Cerebellar cortex (tissue), 1 donor: ENCODE measurements around the gene SPRYD4.
"Not testable (repeated sequence)": the region's sequence is repeated elsewhere in the genome, so short reads cannot be mapped to it uniquely, and the experiment has no call there.

Source experiments
- DNase-seq: peaks from one replicate; pipeline ENCODE4 v3.0.0-alpha.2; 2015; ENCODE audit warnings: low spot score

SPRYD4 gene

DNA sequence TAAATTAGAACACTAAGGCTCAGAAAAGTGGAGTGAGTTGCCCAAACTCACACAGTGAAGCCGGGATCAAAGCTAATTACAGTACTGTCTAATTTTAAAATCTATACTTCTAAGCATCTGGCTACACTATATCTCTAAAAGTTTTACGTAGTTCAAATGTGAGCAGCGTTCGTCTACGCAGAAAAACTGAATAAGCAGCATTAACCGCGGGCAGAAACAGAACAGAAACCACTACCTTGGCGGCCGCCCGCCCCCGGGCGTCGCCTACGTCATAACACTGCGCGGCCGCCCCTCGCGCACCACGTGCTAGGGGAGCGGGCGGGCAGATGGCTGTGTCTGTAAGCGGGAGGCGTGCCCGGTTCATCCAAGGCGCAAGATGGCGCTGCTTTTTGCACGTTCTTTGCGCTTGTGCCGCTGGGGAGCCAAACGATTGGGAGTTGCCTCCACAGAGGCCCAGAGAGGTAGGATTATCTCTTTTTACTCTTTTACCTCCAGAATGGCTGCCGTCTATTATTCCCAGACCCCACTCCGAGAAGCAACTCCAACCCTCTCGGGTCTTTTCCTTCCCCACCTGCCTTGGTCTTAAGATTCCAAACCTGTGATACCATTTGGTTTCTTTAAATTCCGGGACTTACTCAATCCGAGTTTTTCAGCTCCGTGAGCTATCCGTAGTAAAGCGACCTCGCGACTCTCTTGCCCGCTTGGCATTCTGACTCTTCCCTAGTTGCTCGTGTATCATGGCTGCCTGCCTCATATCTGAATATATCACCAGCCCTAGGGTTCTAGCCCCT lies at the start of gene SPRYD4:
Gene SPRYD4, plus strand, starts transcription at position 363 of the 791 bp plus-strand sequence. Its CDS starts 14 bp downstream, at position 377.
- DNase-seq = peak; percentile 94

DNA sequence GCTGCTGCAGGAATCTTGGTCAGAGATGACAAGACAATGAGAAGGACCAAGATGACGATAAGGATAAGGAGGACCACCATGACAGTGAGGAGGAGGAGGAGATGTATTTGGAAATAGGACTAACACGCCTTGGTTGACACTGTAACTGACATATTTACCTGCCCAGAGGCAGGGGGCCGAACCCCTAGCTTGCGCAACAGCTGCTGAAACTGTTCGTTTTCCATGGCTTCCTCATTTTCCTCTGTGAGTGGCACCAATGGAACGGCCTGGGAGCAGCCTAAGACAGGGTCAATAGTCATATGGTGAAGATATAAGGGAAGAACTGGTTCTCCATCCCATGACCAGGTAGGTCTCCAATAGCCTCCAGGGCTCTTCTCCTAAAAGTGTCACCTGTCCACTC lies 48.0 kb upstream of the SPRYD4 start:
- DNase-seq = no peak

DNA sequence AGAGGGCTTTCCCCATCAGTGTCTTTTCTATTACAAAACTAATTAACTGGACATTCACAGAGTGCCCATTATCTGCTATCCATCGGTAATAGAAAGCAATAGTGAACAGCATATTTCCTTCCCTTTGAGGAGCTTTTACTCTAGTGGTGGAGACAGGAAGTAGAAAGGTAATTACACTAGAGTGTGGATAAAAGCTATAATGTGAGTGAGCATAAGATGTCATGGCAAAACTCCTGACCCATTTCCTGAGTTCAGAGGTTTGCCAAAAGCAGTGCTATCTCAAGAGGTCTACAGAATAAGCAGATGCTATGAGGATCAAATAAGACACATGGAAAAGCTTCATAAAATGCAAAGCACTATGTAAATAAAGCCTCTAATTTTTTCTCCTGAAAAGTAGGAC lies 43.2 kb upstream of the SPRYD4 start:
- no peak for DNase-seq

DNA sequence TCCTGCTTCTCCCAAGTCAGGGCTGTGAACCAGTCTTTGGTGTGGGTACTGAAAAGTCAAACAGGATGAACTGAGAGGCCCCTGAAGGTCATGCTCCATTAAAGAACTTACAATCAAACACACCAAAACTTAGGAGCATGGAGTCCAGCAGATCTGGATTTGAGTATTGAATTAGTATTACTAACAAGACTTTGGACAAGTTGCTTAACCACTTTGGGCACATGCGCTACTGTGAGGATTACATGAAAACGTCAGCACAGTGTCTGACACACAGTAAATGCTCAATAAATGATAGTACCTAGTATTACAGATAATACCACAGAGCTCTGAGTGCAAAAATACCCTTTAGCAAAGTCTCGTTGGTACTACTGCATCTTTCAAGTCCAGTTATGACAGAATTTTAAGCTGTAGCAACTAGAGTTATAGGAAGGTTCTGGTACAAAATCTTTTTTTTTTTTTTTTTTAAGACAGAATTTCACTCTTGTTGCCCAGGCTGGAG lies 42.4 kb upstream of the SPRYD4 start:
- DNase-seq = no peak

DNA sequence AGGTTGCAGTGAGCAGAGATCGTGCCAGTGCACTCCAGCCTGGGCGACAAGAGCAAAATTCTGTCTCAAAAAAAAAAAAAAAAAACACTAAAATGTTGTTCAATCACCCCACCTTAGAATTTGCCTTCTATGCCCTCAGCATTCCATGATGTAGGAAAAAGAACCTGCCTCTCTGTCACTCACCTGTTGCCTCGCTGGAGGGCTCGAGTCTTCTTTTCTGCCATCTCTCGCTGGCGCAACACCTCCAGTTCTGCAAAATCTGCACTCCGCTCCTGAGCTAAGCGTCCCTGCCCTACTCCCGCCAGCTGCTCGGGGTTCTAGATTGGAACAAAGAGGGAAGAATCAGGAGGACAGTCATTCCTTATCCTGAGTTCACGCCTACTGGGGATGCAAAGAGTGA lies 37.1 kb upstream of the SPRYD4 start:
- no peak for DNase-seq

DNA sequence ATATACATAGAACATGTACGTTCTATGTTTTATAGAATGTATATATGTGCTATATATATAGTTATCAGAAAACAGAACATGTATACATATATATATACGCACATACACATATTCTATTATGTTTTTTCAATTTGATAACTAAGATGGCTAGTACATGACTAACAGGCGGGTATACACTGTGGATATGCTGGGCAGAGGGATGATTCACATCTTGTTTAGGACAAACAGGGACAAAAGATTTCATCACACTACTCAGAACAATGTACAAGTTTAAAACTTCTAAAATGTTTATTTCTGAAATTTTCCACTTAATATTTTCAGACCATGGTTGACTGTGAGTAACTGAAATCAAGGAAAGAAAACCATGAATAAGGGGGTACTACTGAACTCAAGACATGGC lies 36.5 kb upstream of the SPRYD4 start:
- no peak for DNase-seq

DNA sequence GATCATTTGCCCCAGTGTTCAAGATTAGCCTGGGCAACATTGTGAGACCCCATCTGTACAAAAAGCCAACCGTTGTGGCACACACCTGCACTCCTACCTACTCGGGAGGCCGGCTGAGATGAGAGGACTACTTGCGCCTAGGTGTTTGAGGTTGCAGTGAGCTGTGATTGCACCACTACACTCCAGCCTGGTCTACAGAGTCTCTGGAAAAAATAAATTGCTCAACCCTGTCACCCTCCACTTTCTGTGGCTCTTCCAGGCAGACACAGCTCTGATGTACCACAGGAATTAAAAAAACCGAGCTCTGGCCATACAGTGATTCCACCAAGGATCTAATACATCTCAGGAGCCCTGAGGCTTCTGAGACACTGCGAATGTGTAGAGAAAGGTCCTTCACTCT lies 33.5 kb upstream of the SPRYD4 start:
- no peak for DNase-seq

DNA sequence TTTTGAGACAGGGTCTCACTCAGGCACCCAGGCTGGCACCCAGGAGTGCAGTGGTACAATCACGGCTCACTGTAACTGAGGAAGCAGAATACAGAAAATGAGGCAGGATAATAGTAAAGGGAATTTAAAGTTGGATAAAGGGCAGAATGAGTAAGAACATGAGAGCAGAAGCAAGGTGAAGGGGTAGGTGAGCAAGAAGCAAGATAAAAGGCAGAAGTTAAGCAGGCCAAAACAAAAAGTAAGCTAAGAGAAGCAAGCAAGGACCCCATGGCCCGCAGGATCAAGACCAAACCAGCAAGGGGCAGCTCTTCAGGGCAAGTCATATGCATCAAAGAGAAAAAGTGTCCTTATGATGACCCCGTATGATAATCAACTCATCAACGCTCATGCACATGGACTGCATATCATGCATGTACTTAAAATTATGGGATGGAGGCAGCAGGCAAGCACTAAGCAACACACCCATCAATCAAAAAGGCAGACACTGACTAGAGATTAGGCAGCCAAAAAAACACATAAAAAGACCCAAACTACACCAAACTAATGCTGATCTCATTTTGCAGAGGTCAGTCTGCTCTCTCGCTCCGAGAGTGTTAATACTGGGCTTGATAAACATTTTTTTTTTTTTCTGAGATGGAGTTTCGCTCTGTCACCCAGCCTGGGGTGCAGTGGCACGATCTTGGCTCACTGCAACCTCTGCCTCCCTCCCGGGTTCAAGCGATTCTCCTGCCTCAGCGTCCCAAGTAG lies 30.8 kb upstream of the SPRYD4 start:
- no peak for DNase-seq

DNA sequence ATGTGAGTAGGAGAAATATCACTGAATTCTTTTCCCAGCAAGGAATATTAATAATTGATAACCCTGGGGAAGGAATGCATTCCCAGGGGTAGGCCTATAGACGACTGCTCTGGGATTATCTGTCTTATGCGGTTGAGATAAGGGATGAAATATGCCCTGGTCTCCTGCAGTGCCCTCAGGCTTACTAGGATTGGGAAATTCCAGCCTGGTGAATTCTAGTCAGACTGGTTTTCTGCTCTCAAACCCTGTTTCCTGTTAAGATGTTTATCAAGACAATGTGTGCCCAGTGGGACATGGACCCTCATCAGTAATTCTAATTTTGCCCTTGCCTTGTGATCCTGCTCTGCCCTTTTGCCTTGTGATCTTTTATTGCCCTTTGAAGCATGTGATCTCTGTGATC lies 25.2 kb upstream of the SPRYD4 start:
- not testable (repeated sequence) for DNase-seq

DNA sequence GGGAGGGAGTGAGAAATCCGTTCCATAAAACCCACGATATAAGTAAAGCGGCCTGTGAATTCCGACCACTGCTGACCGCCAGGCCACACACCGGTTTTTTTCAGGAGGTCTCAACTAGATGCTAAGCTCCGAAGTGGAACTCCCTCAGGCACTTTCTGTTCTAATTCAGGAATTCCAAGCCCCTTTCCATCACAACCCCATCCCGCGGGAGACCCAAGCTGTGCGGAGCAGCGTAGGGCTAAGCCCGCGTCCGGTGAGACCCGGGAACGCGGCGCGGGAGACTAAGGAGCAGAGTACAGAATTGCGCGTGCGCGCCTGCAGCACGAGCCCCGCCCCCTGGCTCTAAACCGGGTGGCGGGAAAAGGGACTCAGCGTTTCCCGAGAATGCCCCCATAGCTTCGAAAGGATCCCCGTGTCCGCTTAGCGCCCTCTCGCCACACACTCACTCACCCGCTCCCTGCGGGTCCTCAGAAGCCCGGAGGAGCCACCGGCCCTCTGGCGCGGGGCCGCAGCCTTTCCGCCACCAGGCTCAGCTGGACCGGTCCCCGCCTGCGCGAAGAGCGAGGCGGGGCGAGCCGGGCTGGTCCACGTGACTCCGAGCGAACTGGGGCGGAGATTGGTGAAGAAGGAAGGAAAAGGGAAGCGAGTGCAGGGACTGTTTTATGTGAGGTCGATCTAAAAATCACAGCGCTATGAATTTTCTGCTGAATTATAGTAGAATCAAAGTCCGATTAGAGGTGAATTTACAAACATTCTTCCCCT lies 19.3 kb upstream of the SPRYD4 start, which contains the start of gene TIMELESS:
Gene TIMELESS, minus strand, starts transcription at position 567 of the 762 bp plus-strand sequence. CDS start 15,256 bp downstream, outside the sequence.
- DNase-seq = peak; percentile 91

DNA sequence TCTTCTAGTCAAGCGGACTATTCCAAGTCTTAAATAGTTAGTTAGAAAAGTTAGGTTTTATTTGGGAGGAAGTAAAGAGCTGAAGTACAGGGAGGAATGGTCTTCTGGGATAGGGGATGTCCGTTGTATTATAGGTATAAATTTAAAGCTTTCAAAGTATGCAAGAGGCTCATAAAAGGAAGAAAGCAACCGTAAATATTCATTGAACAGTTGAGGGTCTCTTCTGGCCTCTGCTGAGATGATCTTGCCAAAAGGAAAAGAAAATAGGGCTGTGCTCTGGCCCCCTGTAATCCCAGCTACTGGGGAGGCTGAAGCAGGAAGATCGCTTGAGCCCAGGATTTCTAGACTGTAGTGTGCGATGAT lies 18.8 kb upstream of the SPRYD4 start:
- no peak for DNase-seq

DNA sequence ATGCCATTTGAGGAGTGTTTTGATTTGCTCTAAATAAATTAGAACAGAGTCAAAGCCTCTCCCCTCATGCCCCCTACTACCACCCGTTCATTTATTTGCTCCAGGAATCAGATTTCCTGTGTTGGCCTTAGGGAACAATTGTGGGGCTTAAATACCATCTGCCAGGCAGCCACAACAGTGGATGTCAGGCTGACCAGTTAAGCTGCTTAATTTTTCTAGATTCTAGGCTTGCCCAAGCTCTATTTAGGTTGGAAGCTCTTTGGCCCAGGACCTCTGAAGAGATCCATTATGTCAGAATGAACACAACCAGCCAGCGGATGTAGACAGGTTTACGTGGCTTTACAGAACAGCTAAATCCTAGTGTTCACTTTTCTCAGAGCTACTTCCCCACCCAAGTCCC lies 18.1 kb upstream of the SPRYD4 start:
- DNase-seq = no peak

DNA sequence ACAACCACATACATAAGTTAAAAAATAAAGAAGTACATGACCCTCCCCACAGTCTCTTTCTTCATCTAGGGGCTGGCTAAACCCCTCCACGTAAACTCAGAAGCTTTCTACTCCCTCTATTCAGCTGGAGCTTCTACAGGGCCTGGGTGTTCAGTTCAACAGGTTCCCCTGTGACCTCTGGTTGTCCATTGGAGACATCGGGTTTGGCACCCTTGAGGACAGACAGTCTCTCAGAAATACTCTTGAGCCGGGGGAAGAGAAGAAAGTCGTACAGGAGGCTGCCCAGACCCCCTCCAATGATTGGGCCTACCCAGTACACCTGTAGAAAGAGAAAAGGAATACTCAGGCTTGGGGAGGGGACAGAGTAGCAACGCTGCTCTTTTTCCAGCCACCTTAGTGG lies 17.2 kb upstream of the SPRYD4 start:
- no peak for DNase-seq

DNA sequence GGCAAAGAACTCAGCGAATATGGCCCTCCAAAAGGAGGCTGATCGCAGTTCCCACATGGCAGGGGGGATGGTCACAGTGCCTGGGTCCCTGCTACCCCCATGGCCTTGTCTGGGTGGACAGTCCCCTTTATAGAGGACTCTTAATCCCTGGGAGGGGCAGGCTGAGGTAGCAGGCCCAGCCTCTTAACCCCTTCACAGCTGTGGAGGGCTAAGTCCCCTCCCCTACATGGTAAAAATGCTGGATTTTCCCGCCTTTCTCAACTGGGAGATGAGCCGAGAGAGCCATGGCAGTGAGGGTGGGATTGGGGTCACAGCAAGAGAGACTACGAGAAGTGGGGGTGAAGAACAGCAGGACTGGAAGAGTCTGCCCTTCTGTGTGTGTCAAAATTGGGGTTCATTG lies 13.8 kb upstream of the SPRYD4 start, which contains the start of gene MIP:
Gene MIP, minus strand, starts transcription at position 101 of the 400 bp plus-strand sequence. Its CDS starts 44 bp downstream, at position 57.
- DNase-seq = no peak

DNA sequence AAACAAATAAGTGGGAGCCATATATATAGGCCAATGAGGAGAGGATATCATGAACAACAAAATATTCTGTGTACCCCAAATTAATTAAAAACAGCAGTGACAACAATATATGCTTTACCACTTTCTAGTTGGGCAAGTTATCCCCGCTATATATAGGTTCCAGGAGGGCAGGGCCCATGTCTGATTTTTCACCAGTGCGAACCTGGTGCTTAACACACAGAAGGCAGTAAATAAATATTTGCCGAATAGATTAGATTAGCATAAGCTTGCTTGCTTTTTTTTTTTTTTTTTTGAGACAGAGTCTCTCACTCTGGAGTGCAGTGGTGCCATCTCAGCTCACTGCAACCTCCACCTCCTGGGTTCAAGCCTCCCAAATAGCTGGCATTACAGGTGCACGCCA lies 10.6 kb upstream of the SPRYD4 start:
- DNase-seq = no peak

DNA sequence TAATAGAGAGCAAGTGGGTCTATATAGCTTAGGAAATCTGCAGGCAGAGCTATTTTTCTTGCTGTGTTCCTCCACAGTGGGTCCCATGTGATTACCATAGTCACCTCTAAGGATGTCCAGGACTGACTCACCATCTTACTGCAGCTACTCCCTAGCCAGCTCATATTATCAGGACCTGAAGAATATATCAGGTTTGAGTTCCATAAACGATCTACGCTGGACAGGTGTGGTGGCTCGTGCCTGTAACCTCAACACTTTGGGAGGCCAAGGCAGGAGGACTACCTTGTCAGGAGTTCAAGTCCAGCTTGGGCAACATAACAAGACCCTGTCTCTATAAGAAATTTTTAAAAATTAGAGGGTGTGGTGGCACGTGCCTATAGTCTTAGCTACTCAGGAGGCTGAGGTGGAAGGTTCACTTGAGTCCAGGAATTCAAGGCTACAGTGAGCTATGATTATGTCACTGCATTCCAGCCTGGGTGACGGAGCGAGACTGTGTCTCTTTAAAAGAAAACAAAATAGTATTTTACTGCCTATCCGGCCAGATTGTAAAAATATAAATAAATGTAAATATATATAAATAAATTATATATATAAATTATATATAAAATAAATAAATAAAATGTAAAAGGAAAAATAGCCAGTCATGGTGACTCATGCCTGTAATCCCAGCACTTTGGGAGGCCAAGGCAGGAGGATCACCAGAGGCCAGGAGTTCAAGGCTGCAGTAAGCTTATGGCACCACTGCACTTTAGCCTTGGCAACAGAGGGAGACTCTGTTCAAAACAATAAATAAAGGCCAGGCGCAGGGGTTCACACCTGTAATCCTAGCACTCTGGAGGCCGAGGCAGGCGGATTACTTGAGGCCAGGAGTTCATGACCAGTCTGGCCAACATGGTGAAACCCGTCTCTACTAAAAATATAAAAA lies 6.9 kb upstream of the SPRYD4 start:
- DNase-seq = no peak

DNA sequence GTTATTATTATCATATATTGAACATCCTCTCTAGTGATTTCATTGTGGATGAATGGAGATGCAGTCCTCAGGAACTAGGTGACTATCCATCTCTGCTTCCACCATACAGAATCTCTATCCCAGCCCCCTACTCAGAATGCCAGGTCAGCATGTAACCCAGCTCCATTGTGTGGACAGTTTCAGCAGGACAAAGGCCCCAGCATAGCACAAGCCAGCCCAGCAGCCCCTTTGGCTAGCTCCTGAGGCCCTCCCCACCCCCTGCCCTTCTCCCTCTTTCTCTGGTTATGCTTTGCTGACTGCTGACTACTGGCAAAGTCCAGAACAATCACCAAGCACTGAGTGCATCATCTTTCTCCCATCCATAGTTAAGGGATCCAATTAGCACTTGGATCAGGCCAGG lies 5.8 kb upstream of the SPRYD4 start:
- no peak for DNase-seq

DNA sequence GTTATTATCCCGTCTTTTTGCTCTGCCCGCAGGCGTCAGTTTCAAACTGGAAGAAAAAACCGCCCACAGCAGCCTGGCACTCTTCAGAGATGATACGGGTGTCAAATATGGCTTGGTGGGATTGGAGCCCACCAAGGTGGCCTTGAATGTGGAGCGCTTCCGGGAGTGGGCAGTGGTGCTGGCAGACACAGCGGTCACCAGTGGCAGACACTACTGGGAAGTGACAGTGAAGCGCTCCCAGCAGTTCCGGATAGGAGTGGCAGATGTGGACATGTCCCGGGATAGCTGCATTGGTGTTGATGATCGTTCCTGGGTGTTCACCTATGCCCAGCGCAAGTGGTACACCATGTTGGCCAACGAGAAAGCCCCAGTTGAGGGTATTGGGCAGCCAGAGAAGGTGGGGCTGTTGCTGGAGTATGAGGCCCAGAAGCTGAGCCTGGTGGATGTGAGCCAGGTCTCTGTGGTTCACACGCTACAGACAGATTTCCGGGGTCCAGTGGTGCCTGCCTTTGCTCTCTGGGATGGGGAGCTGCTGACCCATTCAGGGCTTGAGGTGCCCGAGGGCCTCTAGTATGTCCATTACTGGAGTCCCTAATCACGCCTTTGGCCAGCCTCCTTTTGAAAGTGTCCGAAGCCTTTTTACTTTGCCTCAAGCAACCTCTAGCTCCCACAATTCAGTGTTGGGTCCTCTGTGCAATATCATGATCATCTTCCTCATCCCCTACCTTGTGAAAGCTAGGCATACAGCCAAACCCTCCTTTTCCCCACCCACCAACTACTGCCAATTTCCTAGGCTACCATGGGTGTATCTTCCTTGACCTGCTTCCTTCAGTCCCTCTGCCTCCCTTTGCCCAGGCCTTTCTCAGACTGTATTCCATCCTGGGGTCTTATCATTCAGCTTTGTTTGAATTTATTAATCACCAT lies 891 bp downstream of the SPRYD4 start:
- DNase-seq = peak; percentile 10

DNA sequence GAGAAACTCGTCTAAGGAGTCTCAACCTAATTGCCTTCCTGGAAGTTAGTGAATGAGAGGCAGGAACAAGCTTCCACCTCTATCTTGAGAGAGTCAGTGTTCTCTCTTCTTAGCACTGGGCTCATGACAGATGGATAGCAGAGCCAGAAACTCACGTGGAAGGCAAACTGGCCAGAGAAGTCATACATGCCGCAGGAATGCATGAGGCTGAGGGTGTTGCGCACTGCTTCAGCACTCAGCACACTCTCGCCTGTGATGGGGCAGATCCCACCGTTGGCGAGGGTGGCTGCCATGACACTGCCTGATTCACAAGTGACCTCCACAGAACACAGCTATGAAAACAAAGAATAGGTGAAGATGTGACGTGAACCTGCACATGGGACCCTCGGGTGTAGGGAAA lies 6.0 kb downstream of the SPRYD4 start:
- DNase-seq = no peak

DNA sequence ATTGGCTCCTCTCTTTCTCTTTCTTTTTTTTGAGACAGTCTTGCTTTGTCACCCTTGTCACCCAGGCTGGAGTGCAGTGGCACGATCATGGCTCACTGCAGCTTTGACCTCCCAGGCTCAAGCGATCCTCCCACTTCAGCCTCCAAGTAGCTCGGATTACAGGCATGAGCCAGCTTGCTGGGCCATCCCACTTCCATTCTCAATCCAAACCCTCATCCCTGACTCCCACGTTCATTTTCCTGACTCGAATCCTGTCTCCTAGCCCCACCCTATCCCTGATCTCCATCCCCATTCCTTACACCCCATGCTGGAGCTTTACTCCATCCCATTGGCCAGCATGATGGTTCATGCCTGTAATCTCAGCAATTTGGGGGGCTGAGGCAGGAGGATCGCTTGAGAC lies 7.8 kb downstream of the SPRYD4 start:
- no peak for DNase-seq
